ENCODE data around the gene RPS6KB2. TPM values are rescaled to one million over a fixed set of nuclear protein-coding genes. Genes with fewer than 3 reads are reported as not detected.
A peak's percentile ranks its signal among the peaks of the same experiment; 100 is the strongest.

Gene RPS6KB2
- total RNA-seq, 1 donor from 2014 or later: 24.6 TPM

DNA sequence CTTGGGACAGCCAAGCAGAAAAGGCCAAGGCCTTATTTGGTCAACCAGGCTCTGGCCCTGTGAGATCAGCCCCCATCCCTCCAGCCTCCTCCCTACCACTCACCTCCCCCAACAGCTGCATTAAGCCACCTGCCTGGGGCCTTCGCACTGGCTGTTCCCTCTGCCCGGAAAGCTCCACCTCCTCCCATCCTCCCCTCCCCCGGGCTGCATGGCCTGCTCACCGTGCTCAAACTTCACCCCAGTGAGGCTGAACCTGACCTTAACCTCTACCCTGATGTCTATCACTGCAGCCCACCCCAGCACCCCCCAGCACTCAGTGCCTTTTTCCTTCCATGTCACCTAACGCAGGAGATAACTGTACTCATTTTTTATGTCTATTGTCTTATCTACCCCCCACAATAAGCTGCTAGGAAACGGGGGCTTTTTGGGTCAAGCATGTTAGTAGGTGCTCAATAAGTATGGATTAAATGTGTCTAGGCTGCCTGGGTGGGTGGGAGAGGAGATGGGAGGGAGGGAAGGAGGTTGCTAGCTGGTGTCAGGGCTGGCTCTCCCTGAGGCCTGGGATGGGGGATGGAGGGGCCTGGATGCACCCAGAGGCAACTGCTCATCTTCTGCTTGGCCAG lies 8.3 kb downstream of the RPS6KB2 start:
- DNase-seq (no peak), ATAC-seq (ENCODE audit: poor library complexity) (no peak)
- intact Hi-C loops (cut with DNase I): no loop called here

GRCh38 chr11:67437082-67437808 lies 9.0 kb downstream of the RPS6KB2 start, which contains the start of gene PTPRCAP:
PTPRCAP (minus strand) TSS chr11:67437682; CDS start chr11:67437619, 63 bp downstream.
- no peak for ATAC-seq (ENCODE audit: poor library complexity)
- intact Hi-C loops (cut with DNase I): no loop called here
- DNase-seq: no peak

DNA sequence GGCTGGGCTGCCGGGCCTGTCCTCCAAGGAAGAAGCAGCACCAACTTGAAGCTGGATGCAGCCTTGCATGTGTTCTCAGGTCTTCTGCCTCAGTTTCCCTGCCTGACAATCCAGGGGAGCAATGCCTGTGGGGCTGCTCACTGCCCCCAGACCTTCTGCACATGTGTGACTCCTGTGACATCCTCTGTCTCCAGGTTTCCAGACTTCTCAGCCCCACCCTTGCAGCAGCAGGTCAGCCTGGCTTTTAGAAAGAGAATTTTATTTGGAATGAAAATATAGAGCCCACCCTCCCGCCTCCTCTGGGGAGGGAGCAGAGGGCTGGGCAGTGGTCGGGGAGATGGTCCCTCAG lies 9.5 kb downstream of the RPS6KB2 start:
- ATAC-seq (ENCODE audit: poor library complexity): no peak

DNA sequence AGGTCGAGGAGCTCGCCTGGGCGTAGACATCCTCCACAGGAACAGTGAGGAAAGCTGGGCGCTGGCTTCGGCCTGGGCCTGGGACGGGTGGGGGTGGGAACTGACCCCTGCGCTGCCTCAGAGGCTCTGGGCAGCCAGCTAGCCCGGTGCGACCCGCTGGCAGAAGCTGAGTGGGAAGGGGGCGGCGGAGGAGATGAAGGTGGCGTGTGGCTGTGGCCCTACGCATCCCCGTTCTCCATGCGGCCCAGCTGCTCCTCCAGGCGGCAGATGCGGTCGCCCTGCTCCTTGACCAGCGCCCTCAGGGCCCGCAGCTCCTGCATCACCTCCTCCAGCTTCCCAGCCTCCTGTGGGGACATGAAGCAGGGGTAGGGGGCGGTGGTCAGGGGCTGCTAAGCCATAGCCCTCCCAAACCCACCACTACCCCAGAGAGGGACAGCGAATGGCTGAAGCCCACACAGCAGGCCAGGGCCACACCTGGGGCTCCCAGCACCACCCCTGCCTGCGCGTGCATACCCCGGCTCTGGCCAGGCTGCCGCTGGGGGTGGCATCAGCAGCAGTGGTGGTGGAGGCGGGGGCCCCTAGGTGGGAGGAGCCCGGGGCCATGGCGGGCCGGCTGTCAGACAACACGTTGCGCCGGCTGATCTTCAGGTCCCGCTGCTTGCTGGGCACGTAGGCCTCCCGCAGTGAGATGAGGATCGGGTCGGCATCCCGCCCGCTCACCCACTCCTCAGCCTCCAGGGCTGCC lies 10.0 kb downstream of the RPS6KB2 start:
- ATAC-seq (ENCODE audit: poor library complexity) (no peak), DNase-seq (no peak)
- intact Hi-C loops (cut with DNase I): no loop called here

More for the DNA sequence above, 9.5 kb downstream of the RPS6KB2 start:
- intact Hi-C loops (cut with DNase I): no loop called here
- DNase-seq: no peak

- no peak for ATAC-seq (ENCODE audit: poor library complexity)
- intact Hi-C loops (cut with DNase I): no loop called here
- DNase-seq: no peak
Measured at GRCh38 chr11:67439321-67440228, 11.3 kb downstream of the RPS6KB2 start.

DNA sequence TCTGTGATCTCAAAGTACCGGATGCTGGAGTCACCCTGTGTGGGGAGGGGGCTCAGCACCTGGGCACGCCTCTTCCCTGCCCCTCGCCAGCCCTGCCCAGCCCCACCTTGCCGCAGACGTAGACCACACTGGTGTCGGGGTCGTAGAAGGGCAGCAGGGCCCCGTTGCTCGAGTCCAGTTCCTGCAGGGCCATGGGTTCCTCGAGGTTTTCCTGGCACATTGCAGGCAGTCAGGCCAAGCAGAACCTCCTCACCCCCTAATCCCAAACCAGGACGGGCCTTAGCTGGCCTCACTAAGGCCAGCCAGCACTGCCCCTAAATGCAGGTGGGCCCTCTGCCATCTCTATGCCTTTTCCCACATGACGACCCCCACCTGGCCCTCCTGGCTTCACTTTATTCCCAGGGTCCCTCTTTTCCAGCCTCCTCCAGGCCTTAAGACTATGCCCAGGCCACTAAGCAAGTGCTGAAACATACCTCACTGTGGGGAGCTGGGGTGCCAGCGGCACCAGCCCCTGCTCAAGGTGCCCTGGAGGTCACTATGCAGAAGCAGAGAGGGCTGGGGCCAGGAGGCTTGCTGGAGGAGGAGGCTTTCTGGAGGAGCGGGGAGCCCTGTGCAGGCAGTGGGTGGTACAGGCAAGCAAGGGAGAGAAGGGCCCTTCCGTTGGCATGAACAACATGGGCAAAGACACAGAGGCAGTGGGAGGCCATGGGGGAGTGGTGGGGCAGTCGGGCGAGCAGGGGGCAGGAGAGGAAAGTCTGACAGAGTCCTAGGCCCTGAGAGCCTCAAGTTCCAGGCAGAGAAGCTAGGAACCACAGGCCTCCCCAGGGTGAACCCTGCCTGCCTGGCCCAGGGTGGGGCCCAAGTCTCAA lies 12.2 kb downstream of the RPS6KB2 start:
- ATAC-seq (ENCODE audit: poor library complexity) (no peak), DNase-seq (no peak)
- intact Hi-C loops (cut with DNase I): no loop called here

DNA sequence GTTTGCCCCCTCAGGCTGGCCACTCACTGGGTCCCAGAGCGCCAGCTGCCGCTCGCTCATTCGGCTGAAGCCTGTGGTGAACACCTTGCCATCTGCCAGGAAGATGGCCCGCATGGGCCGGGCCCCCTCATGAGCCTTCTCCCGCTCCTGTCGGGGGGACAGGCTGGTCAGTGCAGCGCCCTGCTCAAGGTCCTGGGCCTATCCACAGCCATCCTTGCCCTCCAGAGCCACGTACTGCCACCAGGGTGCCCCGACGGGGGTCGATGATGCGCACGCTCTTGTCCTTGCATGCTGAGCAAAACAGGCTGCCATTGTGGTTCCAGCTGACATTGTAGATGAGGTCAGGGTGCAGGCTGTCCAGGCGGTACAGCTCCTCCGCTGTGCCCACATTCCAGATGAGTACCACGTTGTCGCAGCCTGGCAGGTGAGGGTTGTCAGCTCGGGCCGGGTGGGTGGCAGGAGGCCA lies 12.8 kb downstream of the RPS6KB2 start:
- intact Hi-C loops (cut with DNase I): no loop called here
- no peak for ATAC-seq (ENCODE audit: poor library complexity)

DNA sequence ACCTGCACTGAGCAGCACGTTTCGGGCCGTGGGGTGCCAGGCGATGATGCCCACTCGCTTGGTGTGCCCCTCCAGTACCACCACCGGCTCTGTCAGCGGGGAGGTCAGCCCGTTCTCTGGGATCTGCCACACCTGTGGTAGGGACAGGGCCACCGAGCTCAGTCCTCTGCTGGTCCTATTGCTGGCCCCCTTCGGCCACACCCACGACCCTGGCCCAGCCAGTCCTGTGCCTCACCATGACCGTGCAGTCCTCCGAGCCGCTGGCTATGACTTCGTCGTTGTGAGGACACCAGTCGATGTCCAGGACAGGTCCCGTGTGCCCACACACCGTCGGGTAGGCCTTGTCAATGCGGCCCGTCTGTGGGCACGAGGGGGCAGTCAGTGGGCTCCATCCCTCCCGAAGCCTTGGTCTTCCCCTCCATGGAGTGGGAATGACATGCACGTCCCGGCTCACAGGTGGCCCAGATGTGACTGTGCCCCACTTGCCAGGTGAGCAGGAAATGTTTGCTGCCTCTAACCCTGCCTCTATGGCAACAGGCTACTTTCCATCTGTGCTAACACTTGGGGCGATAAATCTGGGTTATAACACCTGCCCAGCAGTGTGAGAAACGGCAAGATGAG lies 13.5 kb downstream of the RPS6KB2 start:
- ATAC-seq (ENCODE audit: poor library complexity): no peak
- intact Hi-C loops (cut with DNase I): no loop called here
- DNase-seq: no peak

More for the DNA sequence above, 12.8 kb downstream of the RPS6KB2 start:
- no peak for DNase-seq

- intact Hi-C loops (cut with DNase I): no loop called here
- ATAC-seq (ENCODE audit: poor library complexity) (no peak), DNase-seq (no peak)
Measured at GRCh38 chr11:67442504-67443404, 14.5 kb downstream of the RPS6KB2 start.

DNA sequence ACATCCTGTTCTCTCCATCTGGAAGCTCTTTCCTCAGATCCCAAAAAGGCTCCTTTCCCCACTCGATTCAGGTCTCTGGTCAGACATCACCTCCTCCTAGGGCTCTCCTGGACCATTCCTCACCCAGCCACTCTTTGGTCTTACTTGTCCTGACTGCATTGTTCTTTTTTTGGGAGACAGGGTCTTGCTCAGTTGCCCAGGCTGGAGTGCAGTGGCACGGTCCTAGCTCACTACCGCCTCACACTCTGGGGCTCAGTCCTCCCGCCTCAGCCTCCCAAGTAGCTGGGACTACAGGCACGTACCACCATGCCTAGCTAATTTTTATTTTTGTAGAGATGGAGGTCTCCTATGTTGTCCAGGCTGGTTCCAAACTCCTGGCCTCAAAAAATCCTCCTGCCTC lies 17.2 kb downstream of the RPS6KB2 start:
- no peak for DNase-seq
- intact Hi-C loops (cut with DNase I): no loop called here
- ATAC-seq (ENCODE audit: poor library complexity): no peak

GRCh38 chr11:67448220-67448609 lies 19.9 kb downstream of the RPS6KB2 start:
- no peak for DNase-seq
- intact Hi-C loops (cut with DNase I): no loop called here
- no peak for ATAC-seq (ENCODE audit: poor library complexity)

DNA sequence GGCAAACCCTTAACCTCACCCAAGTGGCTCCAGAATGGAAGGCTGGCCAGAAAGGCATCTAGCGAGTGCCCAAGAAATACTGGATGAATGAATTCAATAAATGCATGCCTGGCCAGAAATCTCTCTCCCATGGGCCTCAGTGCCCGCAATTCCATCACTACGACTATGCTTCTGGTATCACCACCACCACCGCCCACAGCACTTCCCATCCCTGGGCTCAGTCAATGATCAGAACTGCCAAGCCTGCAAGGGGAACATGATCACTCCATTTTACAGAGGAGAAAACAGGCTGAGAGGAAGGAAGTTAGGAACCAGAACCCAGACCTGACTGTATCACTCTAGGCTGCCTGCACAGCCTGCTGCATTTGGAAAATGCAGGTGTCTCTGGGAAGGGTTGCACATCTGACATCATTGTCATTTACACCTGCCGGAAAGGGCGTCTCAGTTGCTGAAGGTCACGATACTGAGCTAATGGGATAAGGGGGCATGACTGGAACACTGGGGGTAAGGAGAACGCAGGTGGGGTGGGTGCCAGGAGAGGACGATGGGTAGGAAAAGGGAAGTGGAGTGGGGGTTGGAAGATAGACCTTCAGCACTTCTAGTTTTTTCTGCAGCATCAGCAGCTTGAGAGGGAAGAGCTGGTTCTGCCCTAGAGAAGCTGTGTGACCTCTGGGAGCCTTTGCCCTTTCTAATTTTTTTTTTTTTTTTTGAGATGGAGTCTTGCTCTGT lies 21.0 kb downstream of the RPS6KB2 start:
- intact Hi-C loops (cut with DNase I): no loop called here
- DNase-seq (no peak), ATAC-seq (ENCODE audit: poor library complexity) (peak; percentile 55)

- DNase-seq: no peak
- no peak for ATAC-seq (ENCODE audit: poor library complexity)
- intact Hi-C loops (cut with DNase I): no loop called here
Measured at GRCh38 chr11:67450796-67451657, 22.7 kb downstream of the RPS6KB2 start.

DNA sequence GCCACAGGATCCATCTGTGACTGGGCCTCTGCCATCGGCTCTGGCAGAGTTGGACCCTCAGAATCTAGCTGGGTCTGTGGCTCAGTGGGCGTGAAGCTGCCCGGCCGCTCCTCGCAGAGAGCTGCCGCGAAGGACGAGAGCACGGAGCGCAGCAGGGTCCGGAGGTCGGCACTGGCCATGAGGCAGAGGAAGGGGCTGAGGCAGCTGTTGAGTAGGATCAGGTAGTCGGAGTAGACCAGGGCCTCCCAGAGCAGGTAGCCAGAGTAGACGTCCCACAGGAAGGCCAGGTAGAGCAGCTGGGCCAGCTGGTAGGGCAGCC lies 23.3 kb downstream of the RPS6KB2 start:
- no peak for DNase-seq
- no peak for ATAC-seq (ENCODE audit: poor library complexity)
- intact Hi-C loops (cut with DNase I): no loop called here
